Measurements from ENCODE around the gene FUT3.
A peak's percentile ranks its signal among the peaks of the same experiment; 100 is the strongest.
"Not testable (repeated sequence)": the region's sequence is repeated elsewhere in the genome, so short reads cannot be mapped to it uniquely, and the experiment has no call there.

Gene FUT3

GRCh38 chr19:5844456-5845433, 6.5 kb downstream of the FUT3 start:
- no peak for DNase-seq (ENCODE audit: low read depth)

GRCh38 chr19:5843295-5843927, 7.8 kb downstream of the FUT3 start:
- DNase-seq (ENCODE audit: low read depth), result no peak

- not testable (repeated sequence) for DNase-seq (ENCODE audit: low read depth)
Measured at GRCh38 chr19:5841735-5842111, 9.5 kb downstream of the FUT3 start.

GRCh38 chr19:5839065-5840017, 11.9 kb downstream of the FUT3 start, which contains the start of gene FUT6:
FUT6 (minus strand) TSS chr19:5839702; CDS start chr19:5832567, 7,135 bp downstream.
- no peak for DNase-seq (ENCODE audit: low read depth)

GRCh38 chr19:5838353-5839064, 12.7 kb downstream of the FUT3 start:
- no peak for DNase-seq (ENCODE audit: low read depth)

GRCh38 chr19:5837761-5838352, 13.4 kb downstream of the FUT3 start:
- DNase-seq (ENCODE audit: low read depth), result no peak

GRCh38 chr19:5832527-5833216, 18.6 kb downstream of the FUT3 start:
- no peak for DNase-seq (ENCODE audit: low read depth)

GRCh38 chr19:5832061-5832460, 19.2 kb downstream of the FUT3 start:
- no peak for DNase-seq (ENCODE audit: low read depth)

GRCh38 chr19:5831159-5831558, 20.1 kb downstream of the FUT3 start:
- DNase-seq (ENCODE audit: low read depth), result no peak

- no peak for DNase-seq (ENCODE audit: low read depth)
Measured at GRCh38 chr19:5829567-5830310, 21.5 kb downstream of the FUT3 start.

- DNase-seq (ENCODE audit: low read depth), result no peak
Measured at GRCh38 chr19:5828661-5829566, 22.3 kb downstream of the FUT3 start.

GRCh38 chr19:5827891-5828660, 23.2 kb downstream of the FUT3 start:
- DNase-seq (ENCODE audit: low read depth), result peak; percentile 97

GRCh38 chr19:5827342-5827890, 23.8 kb downstream of the FUT3 start:
- no peak for DNase-seq (ENCODE audit: low read depth)

- DNase-seq (ENCODE audit: low read depth), result no peak
Measured at GRCh38 chr19:5826531-5827341, 24.5 kb downstream of the FUT3 start.

- DNase-seq (ENCODE audit: low read depth), result no peak
Measured at GRCh38 chr19:5825178-5825577, 26.1 kb downstream of the FUT3 start.

GRCh38 chr19:5824751-5825150, 26.5 kb downstream of the FUT3 start:
- DNase-seq (ENCODE audit: low read depth), result no peak

All from activated T-helper 1 cell treated with Interleukin-2 at 50 U/mL for 16 hours (primary cell).